Measurements from ENCODE around the gene EXOSC3. TPM values are rescaled to one million over a fixed set of nuclear protein-coding genes. Genes with fewer than 3 reads are reported as not detected.

EXOSC3 gene
- total and polyA plus RNA-seq, 9 of the 15 experiments (the other 6 are each of a cell fraction or from before 2014, with no cell fraction given): 18.5 to 266 (median 114) TPM

DNA sequence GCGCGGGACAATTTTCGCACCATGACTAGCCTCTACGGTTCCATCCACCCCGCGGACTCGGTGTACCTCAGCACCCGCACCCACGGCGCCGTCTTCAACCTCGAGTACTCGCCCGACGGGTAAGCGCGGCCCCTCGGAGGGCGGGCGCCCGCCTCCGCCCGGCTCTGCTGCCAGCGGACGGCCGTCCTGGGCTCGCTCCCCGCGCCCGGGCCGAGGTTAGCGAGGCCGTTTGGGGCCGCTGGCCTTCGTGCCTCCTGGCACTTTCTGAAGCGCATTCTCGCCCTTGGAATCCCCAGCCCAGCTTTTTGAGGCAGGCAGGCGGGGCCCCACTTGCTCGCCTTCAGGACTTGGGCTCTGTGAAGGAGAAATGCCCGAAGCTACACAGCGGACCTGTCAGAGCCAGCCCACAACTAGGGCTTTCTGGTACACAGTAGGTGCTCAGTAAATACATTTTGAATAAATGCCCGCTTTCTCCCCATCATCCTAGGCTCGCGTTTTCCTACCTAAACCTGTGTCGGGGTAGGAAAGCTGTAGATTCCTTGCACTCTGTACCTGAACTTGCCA lies 16.5 kb upstream of the EXOSC3 start (continued):
- TF ChIP-seq ZBTB43 (CRISPR knock-in tag; IDR thresholded peaks at IDR 0.05): no peak
- no peak for TF ChIP-seq ZNF224 (CRISPR knock-in tag; IDR thresholded peaks at IDR 0.05)
- no peak for TF ChIP-seq LCOR (CRISPR knock-in tag; IDR thresholded peaks at IDR 0.05)
- TF ChIP-seq CBFA2T2 (conservative IDR thresholded peaks at IDR 0.05): no peak
- peak; percentile 35; the same call in 1 of the 2 replicates for TF ChIP-seq ZKSCAN8 (CRISPR knock-in tag; IDR thresholded peaks at IDR 0.05)
- 0 out of 2 replicates have a peak, but pooled peaks have one; percentile 1 for TF ChIP-seq ZNF511 (CRISPR knock-in tag; IDR thresholded peaks at IDR 0.05)
- TF ChIP-seq ZFX (CRISPR knock-in tag; IDR thresholded peaks at IDR 0.05): peak; percentile 65; the same call in 1 of the 2 replicates
- peak; percentile 7 for TF ChIP-seq FIP1L1 (IDR thresholded peaks at IDR 0.05; ENCODE audit: low read depth, low read length, poor library complexity, severe bottlenecking)
- TF ChIP-seq CREB1 (IDR thresholded peaks at IDR 0.05): peak; percentile 24; the same call in 1 of the 2 replicates
- no peak for TF ChIP-seq CREB1 (CRISPR knock-in tag; IDR thresholded peaks at IDR 0.05)
- TF ChIP-seq FOSL1 (tag; conservative IDR thresholded peaks at IDR 0.05): no peak
- peak in 1 of 2 experiments; percentile 10; a peak in 1 of 4 replicates for TF ChIP-seq UBTF (IDR thresholded peaks at IDR 0.05; ENCODE audit: borderline replicate concordance in 1 of 2, low read depth in 2 of 2, low read length in 2 of 2)
- TF ChIP-seq PCBP1 (IDR thresholded peaks at IDR 0.05; ENCODE audit: low read depth, low read length, poor library complexity, severe bottlenecking): no peak
- no peak for TF ChIP-seq BRF2 (IDR thresholded peaks at IDR 0.05; ENCODE audit: borderline replicate concordance, insufficient read depth, insufficient read length)
- TF ChIP-seq ELF4 (CRISPR knock-in tag; IDR thresholded peaks at IDR 0.05): no peak
- peak in 1 of 2 experiments; percentile 26; a peak in 1 of 4 replicates for TF ChIP-seq SIN3A (IDR thresholded peaks at IDR 0.05; ENCODE audit: borderline replicate concordance in 2 of 2, control insufficient read depth in 1 of 2, low read depth in 2 of 2, low read length in 2 of 2)

Data from K562 (cell line).